Thymus (tissue), 14 donors: ENCODE measurements around the gene FCRL5. TPM values are rescaled to one million over a fixed set of nuclear protein-coding genes. Genes with fewer than 3 reads are reported as not detected.
A peak's percentile ranks its signal among the peaks of the same experiment; 100 is the strongest.

Experiments used
- DNase-seq, 9 donors: peaks; one replicate each; pipeline ENCODE4 v3.0.0-alpha.2; 2013; ENCODE audit warnings: low spot score in 9 of 9, low read depth in 6 of 9, missing footprints in 1 of 9
- H3K27ac ChIP-seq, 2 donors: one replicate each; pipeline ENCODE4 v1.5.1; 2013; ENCODE audit warnings: control low read depth in 1 of 2, low read depth in 1 of 2, low read length in 1 of 2, mild to moderate bottlenecking in 1 of 2, moderate library complexity in 1 of 2
- H3K27me3 ChIP-seq, 2 donors: one replicate each; pipeline ENCODE4 v1.5.1; 2013; ENCODE audit warnings: low read length in 1 of 2; ENCODE audit not compliant: control insufficient read depth in 2 of 2, insufficient read depth in 1 of 2
- H3K36me3 ChIP-seq, 2 donors: one replicate each; pipeline ENCODE4 v1.5.1; 2013; ENCODE audit warnings: low read length in 1 of 2, mild to moderate bottlenecking in 1 of 2, moderate library complexity in 1 of 2; ENCODE audit not compliant: control insufficient read depth in 2 of 2, insufficient read depth in 2 of 2
- H3K4me1 ChIP-seq, 2 donors: one replicate each; pipeline ENCODE4 v1.5.1; 2013; ENCODE audit warnings: low read length in 2 of 2; ENCODE audit not compliant: control insufficient read depth in 2 of 2, insufficient read depth in 2 of 2
- H3K4me3 ChIP-seq, 2 donors: one replicate each; pipeline ENCODE4 v1.5.1; 2013; ENCODE audit warnings: low read length in 2 of 2, control low read depth in 1 of 2, mild to moderate bottlenecking in 1 of 2
- H3K9me3 ChIP-seq, 2 donors: one replicate each; pipeline ENCODE4 v1.5.1; 2013; ENCODE audit warnings: low read length in 1 of 2, mild to moderate bottlenecking in 1 of 2; ENCODE audit not compliant: control insufficient read depth in 2 of 2, insufficient read depth in 1 of 2
- WGBS: extraction: QIAGEN DNeasy Blood & Tissue Kit; methylation state at CpG from one replicate; pipeline ENCODE4 v1.1.7; 2013; 5-methylcytosine and 5-hydroxymethylcytosine counted together
- long read RNA-seq, 10 donors: transcript quantifications; one replicate each; lab custom pipeline, GENCODE V29; 2026
- polyA plus RNA-seq: library from polyadenylated mRNA; stranded (reverse); fragments of 200-250 nt; gene quantifications from one replicate; pipeline ENCODE4 v1.2.3, GENCODE V29; 2013
- total RNA-seq: library from RNA; stranded (reverse); fragments of 120-200 nt; gene quantifications from one replicate; pipeline ENCODE4 v1.2.4, GENCODE V29; 2013
- donor health status: healthy.

Gene FCRL5
- total RNA-seq = 0.80 TPM
- 8.1 TPM for polyA plus RNA-seq
- long read RNA-seq, donor 1 = 0 reads
- long read RNA-seq, donor 2 = 0 reads
- long read RNA-seq, donor 3 = 0 reads
- long read RNA-seq, donor 4 = 0 reads
- long read RNA-seq, donor 5, partial matches to known transcripts = 0 of 1 reads
- long read RNA-seq, donor 5, other reads (novel, unspliced or antisense) = 0 of 1 reads
- long read RNA-seq, donor 6 = 0 reads
- long read RNA-seq, donor 7 = 0 reads
- long read RNA-seq, donor 8 = 0 reads
- long read RNA-seq, donor 9 = 0 reads
- long read RNA-seq, donor 10, full-length matches to known transcripts = 1 of 1 reads
- long read RNA-seq, donor 10, partial matches to known transcripts = 0 of 1 reads
- long read RNA-seq, donor 10, other reads (novel, unspliced or antisense) = 0 of 1 reads

GRCh38 chr1:157551694-157552693, at the start of gene FCRL5:
FCRL5 (minus strand) TSS chr1:157552515; CDS start chr1:157552362, 153 bp downstream.
- WGBS = 69% methylated on average over 10 of the region's 10 CpGs
- H3K36me3 ChIP-seq = no peaks in the 10 kb centered on the region

GRCh38 chr1:157600236-157600635, 47.9 kb upstream of the FCRL5 start:
- Histone ChIP-seq H3K27ac (no peak overlapping the region), H3K9me3 (no peaks in the 10 kb centered on the region), H3K36me3 (no peaks in the 10 kb centered on the region), H3K4me3 (no peak overlapping the region), H3K27me3 (no peaks in the 10 kb centered on the region), H3K4me1 (peaks cover 0 to 11% of the 10 kb centered on the region in 2 donors)
- no peak for DNase-seq
- WGBS = 86% methylated on average over 1 of the region's 1 CpG

More at GRCh38 chr1:157551694-157552693, at the start of gene FCRL5:
- no peak within 1 kb of the TSS for H3K27ac ChIP-seq
- H3K4me1 ChIP-seq = no peaks in the 10 kb centered on the region
- H3K9me3 ChIP-seq = no peaks in the 10 kb centered on the region
- H3K4me3 ChIP-seq = no peak within 1 kb of the TSS
- no peak for DNase-seq
- no peaks in the 10 kb centered on the region for H3K27me3 ChIP-seq

DNA sequence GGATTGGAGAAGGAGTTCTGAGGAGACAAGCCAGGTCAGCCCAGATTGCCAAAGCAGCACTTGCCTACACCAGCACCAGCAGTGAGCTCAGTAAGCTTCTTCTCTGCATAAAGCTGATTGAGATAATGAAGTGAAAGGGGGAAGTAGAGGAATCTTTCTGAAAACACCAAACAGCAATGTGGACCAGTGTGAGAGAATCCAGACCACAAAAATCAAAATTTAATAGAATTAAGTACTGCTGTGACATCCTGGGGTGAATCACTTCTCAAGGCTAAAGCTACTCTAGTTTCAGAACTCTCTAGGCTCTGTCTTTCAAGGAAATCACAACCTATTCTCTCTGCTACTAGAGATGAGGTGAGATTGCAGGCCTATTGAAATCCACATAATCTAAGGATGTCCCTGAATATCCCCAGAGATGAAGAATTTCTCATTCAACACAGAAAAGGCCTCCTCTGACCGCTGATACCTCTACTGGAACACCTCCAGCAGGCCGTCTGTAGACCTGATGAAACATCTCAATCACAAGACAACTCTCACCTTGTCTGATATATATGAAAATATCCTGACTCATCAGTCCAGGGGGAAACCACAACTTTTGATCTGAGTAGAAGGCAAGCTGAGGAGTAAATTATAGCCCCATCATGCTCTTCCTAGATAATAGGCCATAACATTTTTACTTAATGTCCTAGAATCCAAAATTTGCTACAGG, 45.8 kb upstream of the FCRL5 start, which contains the start of gene FCRL4:
TSS of gene FCRL4 (minus strand) at position 127 of the 709 bp plus-strand sequence. CDS start 141 bp downstream, outside the sequence.
- WGBS = 94% methylated on average over 2 of the region's 2 CpGs
- H3K27me3 ChIP-seq = no peaks in the 10 kb centered on the region
- no peaks in the 10 kb centered on the region for H3K36me3 ChIP-seq
- no peak for DNase-seq
- H3K4me1 ChIP-seq = peaks cover 0 to 11% of the 10 kb centered on the region in 2 donors
- no peak within 1 kb of the TSS for H3K27ac ChIP-seq
- H3K9me3 ChIP-seq = no peaks in the 10 kb centered on the region
- H3K4me3 ChIP-seq = no peak within 1 kb of the TSS

DNA sequence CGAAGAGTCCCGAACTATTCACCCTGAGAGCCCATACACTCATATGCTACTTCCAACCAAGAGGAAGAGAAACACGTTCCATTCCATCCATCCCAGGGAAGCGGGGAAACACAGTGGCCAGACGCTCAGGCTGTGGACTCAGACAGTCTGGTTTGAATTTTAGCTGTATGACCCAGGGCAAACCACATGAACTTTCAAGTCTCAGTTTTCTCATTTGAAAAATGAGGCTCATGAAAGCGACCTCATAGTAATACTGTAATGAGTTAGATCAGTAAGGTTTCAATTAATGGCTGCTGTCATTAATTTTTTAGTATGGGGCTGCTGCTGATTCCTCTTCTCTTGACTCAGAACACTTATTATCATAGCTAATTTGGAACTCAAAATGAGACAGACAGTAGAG, 44.1 kb upstream of the FCRL5 start:
- H3K27ac ChIP-seq = no peak overlapping the region
- H3K4me3 ChIP-seq = no peak overlapping the region
- H3K27me3 ChIP-seq = no peaks in the 10 kb centered on the region
- DNase-seq = no peak
- no peaks in the 10 kb centered on the region for H3K9me3 ChIP-seq
- peaks cover 0 to 11% of the 10 kb centered on the region in 2 donors for H3K4me1 ChIP-seq
- whole genome bisulfite sequencing = 96% methylated on average over 6 of the region's 6 CpGs
- no peaks in the 10 kb centered on the region for H3K36me3 ChIP-seq

GRCh38 chr1:157595356-157595755, 43.0 kb upstream of the FCRL5 start:
- Histone ChIP-seq H3K27me3 (no peaks in the 10 kb centered on the region), H3K4me1 (peaks cover 0 to 11% of the 10 kb centered on the region in 2 donors), H3K36me3 (no peaks in the 10 kb centered on the region), H3K27ac (no peak overlapping the region), H3K9me3 (no peaks in the 10 kb centered on the region), H3K4me3 (no peak overlapping the region)
- 5% methylated on average over 2 of the region's 2 CpGs for WGBS
- DNase-seq = peak in 3 of 9 donors; percentile 6 to 33 (median 14)

- Histone ChIP-seq H3K36me3 (no peaks in the 10 kb centered on the region), H3K4me3 (no peak overlapping the region), H3K4me1 (peaks cover 0 to 8% of the 10 kb centered on the region in 2 donors), H3K9me3 (peaks cover 0 to 3% of the 10 kb centered on the region in 2 donors), H3K27ac (no peak overlapping the region), H3K27me3 (no peaks in the 10 kb centered on the region)
- no peak for DNase-seq
- WGBS = 88% methylated on average over 4 of the region's 4 CpGs
These were observed 33.7 kb upstream of the FCRL5 start for GRCh38 chr1:157585984-157586383.

DNA sequence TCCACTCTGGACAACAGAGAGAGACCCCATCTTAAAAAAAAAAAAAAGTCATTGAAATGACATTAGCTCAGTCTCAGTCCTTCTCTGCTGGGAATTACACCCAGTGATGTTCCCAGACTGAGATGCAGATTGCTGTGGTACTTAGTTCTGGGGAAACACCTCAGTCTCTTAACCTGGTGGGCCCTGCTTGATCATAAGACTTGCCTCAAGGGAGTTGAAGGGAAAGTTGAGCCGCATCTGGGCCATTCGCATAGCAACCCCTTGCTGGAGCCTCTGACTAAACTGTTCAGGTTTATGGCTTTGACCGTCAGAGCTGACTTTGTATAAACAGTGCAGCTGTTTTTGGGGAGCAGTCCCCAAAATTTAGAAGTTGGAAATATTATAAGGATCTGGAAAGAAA, 32.2 kb upstream of the FCRL5 start:
- no peaks in the 10 kb centered on the region for H3K36me3 ChIP-seq
- H3K4me3 ChIP-seq = no peak overlapping the region
- peaks cover 0 to 3% of the 10 kb centered on the region in 2 donors for H3K9me3 ChIP-seq
- no peaks in the 10 kb centered on the region for H3K27me3 ChIP-seq
- 80% methylated on average over 3 of the region's 3 CpGs for WGBS
- no peak for DNase-seq
- peaks cover 0 to 8% of the 10 kb centered on the region in 2 donors for H3K4me1 ChIP-seq
- H3K27ac ChIP-seq = no peak overlapping the region

GRCh38 chr1:157580828-157581210, 28.5 kb upstream of the FCRL5 start:
- Histone ChIP-seq H3K4me1 (peaks cover 0 to 8% of the 10 kb centered on the region in 2 donors), H3K36me3 (no peaks in the 10 kb centered on the region), H3K4me3 (no peak overlapping the region), H3K27me3 (no peaks in the 10 kb centered on the region), H3K27ac (no peak overlapping the region), H3K9me3 (peaks cover 0 to 3% of the 10 kb centered on the region in 2 donors)
- DNase-seq = no peak
- 95% methylated on average over 1 of the region's 1 CpG for WGBS
